Caco-2 (cell line): ENCODE data around the gene OSBPL8. TPM values are rescaled to one million over a fixed set of nuclear protein-coding genes. Genes with fewer than 3 reads are reported as not detected.

ENCODE experiments used
- BruUV-seq: library from RNA; stranded (reverse); fragments of 400-500 nt; replicated peaks from 2 replicates; lab custom pipeline; 2021; lab: Mats Ljungman, UMichigan
- CTCF ChIA-PET: fragments of 300-600 bp; sonication (Branson Sonifier 250); formaldehyde crosslinking; loops from one replicate; lab custom pipeline; 2022; ENCODE audit warnings: antibody characterized with exemption; lab: Charles Lee
- POLR2A ChIA-PET: fragments of 300-600 bp; sonication (Branson Sonifier 250); formaldehyde crosslinking; loops from one replicate; lab custom pipeline; 2022; ENCODE audit warnings: antibody characterized with exemption; lab: Charles Lee
- DNase-seq, 2 experiments: peaks; one replicate each; pipeline versions ENCODE4 v3.0.0 to v3.0.0-alpha.2; 2020 to 2022
- H3K27me3 ChIP-seq: replicated peaks from 2 replicates; pipeline ENCODE4 v1.6.0; 2011; ENCODE audit warnings: low read length; ENCODE audit not compliant: control insufficient read depth, insufficient read depth
- H3K36me3 ChIP-seq: 2 replicates; pipeline ENCODE4 v1.5.1; 2011; ENCODE audit warnings: low read length; ENCODE audit not compliant: control insufficient read depth, insufficient read depth
- H3K4me1 ChIP-seq: fragments of 250-450 bp; sonication (Bioruptor Pico); 2 replicates; pipeline ENCODE4 v1.5.1; 2020; ENCODE audit warnings: mild to moderate bottlenecking
- H3K4me3 ChIP-seq: 2 replicates; pipeline ENCODE4 v1.5.1; 2011; ENCODE audit warnings: low read depth, mild to moderate bottlenecking, control low read depth, low read length
- H3K9me3 ChIP-seq: fragments of 250-450 bp; sonication (Bioruptor Pico); 2 replicates; pipeline ENCODE4 v1.5.1; 2020; ENCODE audit warnings: mild to moderate bottlenecking, moderate library complexity
- H3K27ac Mint-ChIP-seq: one replicate; pipeline ENCODE4 v1.8.0; 2022; ENCODE audit warnings: mixed read lengths; ENCODE audit not compliant: unreplicated experiment
- H3K27me3 Mint-ChIP-seq: one replicate; pipeline ENCODE4 v1.8.0; 2022; ENCODE audit warnings: mixed read lengths; ENCODE audit not compliant: insufficient read depth, unreplicated experiment
- H3K36me3 Mint-ChIP-seq: one replicate; pipeline ENCODE4 v1.8.0; 2022; ENCODE audit warnings: mild to moderate bottlenecking, mixed read lengths; ENCODE audit not compliant: insufficient read depth, unreplicated experiment
- H3K4me1 Mint-ChIP-seq: one replicate; pipeline ENCODE4 v1.8.0; 2022; ENCODE audit warnings: low read depth, mixed read lengths; ENCODE audit not compliant: unreplicated experiment
- H3K4me3 Mint-ChIP-seq: one replicate; pipeline ENCODE4 v1.8.0; 2022; ENCODE audit warnings: mild to moderate bottlenecking, moderate library complexity, mixed read lengths; ENCODE audit not compliant: unreplicated experiment
- H3K9me3 Mint-ChIP-seq: one replicate; pipeline ENCODE4 v1.8.0; 2022; ENCODE audit warnings: mixed read lengths; ENCODE audit not compliant: unreplicated experiment
- intact Hi-C: fragments of 100-400 bp; cut with micrococcal nuclease; formaldehyde crosslinking; loops from one replicate; pipeline ENCODE4 v1.10.0; 2022; ENCODE audit not compliant: unreplicated experiment
- total RNA-seq: library from RNA; stranded (reverse); gene quantifications from 2 replicates; pipeline ENCODE4 v1.2.3, GENCODE V29; 2022
- TF ChIP-seq, protein P1 (sequence below), 2 experiments: fragments of 200-600 bp in 1 of 2; IDR thresholded peaks; 1 replicate in 1 of 2; 2 replicates in 1 of 2; pipeline versions ENCODE4 v1.5.1 to v1.8.0; 2011 to 2022; ENCODE audit warnings: antibody characterized with exemption in 1 of 2, control low read depth in 1 of 2, inconsistent platforms in 1 of 2, low read depth in 1 of 2, low read length in 1 of 2, mild to moderate bottlenecking in 1 of 2, moderate library complexity in 1 of 2; ENCODE audit not compliant: insufficient read depth in 1 of 2, severe bottlenecking in 1 of 2, unreplicated experiment in 1 of 2

The OSBPL8 gene
- total RNA-seq, 1 experiment from 2014 or later, result 50.0 TPM

DNA sequence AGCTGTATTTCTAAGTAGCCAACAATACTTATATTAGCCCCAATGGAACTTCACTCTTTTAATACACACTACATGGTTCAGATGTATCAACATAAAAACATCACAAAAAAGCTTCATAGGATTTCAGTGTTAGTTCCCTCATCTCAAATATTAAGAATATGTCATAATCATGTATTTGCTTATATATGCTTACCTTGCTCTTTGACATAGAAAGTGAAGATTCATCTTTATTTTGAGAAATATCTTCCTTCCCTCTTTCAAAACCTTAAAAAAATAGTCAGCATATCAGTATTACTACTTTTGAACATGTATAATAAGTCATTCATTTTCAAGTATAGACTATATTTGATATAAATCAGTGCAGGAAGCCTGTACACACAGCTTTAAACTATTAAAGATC, 149.2 kb downstream of the OSBPL8 start:
- no peak overlapping the region for H3K4me3 ChIP-seq
- Mint-ChIP-seq H3K4me3 (no peak overlapping the region), H3K36me3 (no peaks in the 10 kb centered on the region), H3K9me3 (no peaks in the 10 kb centered on the region), H3K27me3 (no peaks in the 10 kb centered on the region), H3K4me1 (peaks cover 8% of the 10 kb centered on the region), H3K27ac (no peak overlapping the region)
- DNase-seq, result no peak
- no peaks in the 10 kb centered on the region for H3K36me3 ChIP-seq
- POLR2A ChIA-PET, result no interaction called here
- intact Hi-C loops, result no loop called here
- H3K9me3 ChIP-seq, result no peaks in the 10 kb centered on the region
- TF ChIP-seq, protein P1, sequence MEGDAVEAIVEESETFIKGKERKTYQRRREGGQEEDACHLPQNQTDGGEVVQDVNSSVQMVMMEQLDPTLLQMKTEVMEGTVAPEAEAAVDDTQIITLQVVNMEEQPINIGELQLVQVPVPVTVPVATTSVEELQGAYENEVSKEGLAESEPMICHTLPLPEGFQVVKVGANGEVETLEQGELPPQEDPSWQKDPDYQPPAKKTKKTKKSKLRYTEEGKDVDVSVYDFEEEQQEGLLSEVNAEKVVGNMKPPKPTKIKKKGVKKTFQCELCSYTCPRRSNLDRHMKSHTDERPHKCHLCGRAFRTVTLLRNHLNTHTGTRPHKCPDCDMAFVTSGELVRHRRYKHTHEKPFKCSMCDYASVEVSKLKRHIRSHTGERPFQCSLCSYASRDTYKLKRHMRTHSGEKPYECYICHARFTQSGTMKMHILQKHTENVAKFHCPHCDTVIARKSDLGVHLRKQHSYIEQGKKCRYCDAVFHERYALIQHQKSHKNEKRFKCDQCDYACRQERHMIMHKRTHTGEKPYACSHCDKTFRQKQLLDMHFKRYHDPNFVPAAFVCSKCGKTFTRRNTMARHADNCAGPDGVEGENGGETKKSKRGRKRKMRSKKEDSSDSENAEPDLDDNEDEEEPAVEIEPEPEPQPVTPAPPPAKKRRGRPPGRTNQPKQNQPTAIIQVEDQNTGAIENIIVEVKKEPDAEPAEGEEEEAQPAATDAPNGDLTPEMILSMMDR (IDR thresholded peaks at IDR 0.05; ENCODE audit: insufficient read depth in 1 of 2, low read depth in 1 of 2, low read length in 1 of 2, severe bottlenecking in 1 of 2, unreplicated experiment in 1 of 2), result no peak
- no peaks in the 10 kb centered on the region for H3K4me1 ChIP-seq
- CTCF ChIA-PET, result no interaction called here
- no TSS peak for BruUV-seq
- H3K27me3 ChIP-seq, result no peaks in the 10 kb centered on the region

GRCh38 chr12:76409074-76409473, 150.5 kb downstream of the OSBPL8 start:
- H3K9me3 ChIP-seq, result no peaks in the 10 kb centered on the region
- DNase-seq, result no peak
- H3K4me3 ChIP-seq, result no peak overlapping the region
- ChIA-PET POLR2A (no interaction called here), CTCF (no interaction called here)
- no peaks in the 10 kb centered on the region for H3K36me3 ChIP-seq
- Mint-ChIP-seq H3K27me3 (no peaks in the 10 kb centered on the region), H3K27ac (no peak overlapping the region), H3K9me3 (no peaks in the 10 kb centered on the region), H3K4me1 (peaks cover 8% of the 10 kb centered on the region), H3K4me3 (no peak overlapping the region), H3K36me3 (no peaks in the 10 kb centered on the region)
- intact Hi-C loops, result no loop called here
- TF ChIP-seq, protein P1 (IDR thresholded peaks at IDR 0.05; ENCODE audit: insufficient read depth in 1 of 2, low read depth in 1 of 2, low read length in 1 of 2, severe bottlenecking in 1 of 2, unreplicated experiment in 1 of 2), result no peak
- BruUV-seq, result no TSS peak
- H3K4me1 ChIP-seq, result no peaks in the 10 kb centered on the region
- H3K27me3 ChIP-seq, result no peaks in the 10 kb centered on the region

- CTCF ChIA-PET, result no interaction called here
- no peak overlapping the region for H3K4me3 ChIP-seq
- H3K36me3 Mint-ChIP-seq, result no peaks in the 10 kb centered on the region
- BruUV-seq, result no TSS peak
- POLR2A ChIA-PET, result no interaction called here
- H3K9me3 Mint-ChIP-seq, result no peaks in the 10 kb centered on the region
- H3K9me3 ChIP-seq, result no peaks in the 10 kb centered on the region
- H3K4me1 ChIP-seq, result peaks cover 6% of the 10 kb centered on the region; the same call in 1 of the 2 replicates
- TF ChIP-seq, protein P1 (IDR thresholded peaks at IDR 0.05; ENCODE audit: insufficient read depth in 1 of 2, low read depth in 1 of 2, low read length in 1 of 2, severe bottlenecking in 1 of 2, unreplicated experiment in 1 of 2), result no peak
- H3K4me1 Mint-ChIP-seq, result peaks cover 8% of the 10 kb centered on the region
- H3K4me3 Mint-ChIP-seq, result no peak overlapping the region
- H3K27me3 Mint-ChIP-seq, result no peaks in the 10 kb centered on the region
- no peak overlapping the region for H3K27ac Mint-ChIP-seq
- DNase-seq, result no peak
- no peaks in the 10 kb centered on the region for H3K36me3 ChIP-seq
- H3K27me3 ChIP-seq, result no peaks in the 10 kb centered on the region
- intact Hi-C loops, result no loop called here
Observed at GRCh38 chr12:76407710-76408109, 151.9 kb downstream of the OSBPL8 start.
